HG03159 (cell line): ENCODE results near the gene ZRSR2.

ENCODE experiments used
- ATAC-seq: cut with Tn5 transposase; IDR thresholded peaks from one replicate; pipeline ENCODE4 v1.9.1; 2021; ENCODE audit warnings: mild to moderate bottlenecking, moderate library complexity; ENCODE audit not compliant: unreplicated experiment

The ZRSR2 gene

DNA sequence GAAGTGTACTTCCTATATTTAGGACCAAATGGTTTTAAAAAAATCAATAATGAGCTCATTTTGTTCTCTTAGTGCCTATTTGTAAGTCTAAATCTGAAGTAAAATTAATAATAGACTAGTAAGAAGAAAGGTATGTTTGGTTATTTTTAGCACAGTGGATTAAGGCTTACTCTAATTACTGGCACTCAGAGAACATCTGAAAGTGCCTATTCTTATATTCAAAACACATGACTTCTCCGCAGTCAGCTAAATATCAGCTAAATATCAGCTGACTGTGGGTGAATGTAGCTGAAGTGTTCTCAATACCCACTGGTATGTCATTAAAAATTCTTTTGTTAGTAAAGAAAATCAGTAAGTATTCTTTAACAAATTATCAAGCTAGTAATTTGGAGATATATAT is 58.3 kb downstream of the ZRSR2 start:
- ATAC-seq = no peak

DNA sequence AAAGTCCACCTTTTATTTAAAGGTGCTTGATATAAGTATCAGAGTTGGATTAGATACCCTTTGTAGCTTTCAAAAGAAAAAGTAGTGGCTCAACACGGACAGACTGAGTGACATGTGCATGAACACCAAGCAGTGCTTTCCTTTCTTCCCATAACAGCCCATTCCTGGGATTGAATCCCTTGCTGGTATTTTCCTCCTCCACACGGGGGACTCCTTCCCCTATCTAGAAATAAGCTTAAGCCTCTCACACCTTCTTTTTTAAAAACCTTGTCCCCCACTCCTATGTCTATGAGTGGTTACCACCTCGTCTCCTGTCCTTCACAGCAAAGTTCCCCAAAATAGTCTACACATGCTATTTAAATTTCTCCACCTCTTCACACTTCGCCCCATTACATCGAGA is 59.3 kb downstream of the ZRSR2 start:
- no peak for ATAC-seq

DNA sequence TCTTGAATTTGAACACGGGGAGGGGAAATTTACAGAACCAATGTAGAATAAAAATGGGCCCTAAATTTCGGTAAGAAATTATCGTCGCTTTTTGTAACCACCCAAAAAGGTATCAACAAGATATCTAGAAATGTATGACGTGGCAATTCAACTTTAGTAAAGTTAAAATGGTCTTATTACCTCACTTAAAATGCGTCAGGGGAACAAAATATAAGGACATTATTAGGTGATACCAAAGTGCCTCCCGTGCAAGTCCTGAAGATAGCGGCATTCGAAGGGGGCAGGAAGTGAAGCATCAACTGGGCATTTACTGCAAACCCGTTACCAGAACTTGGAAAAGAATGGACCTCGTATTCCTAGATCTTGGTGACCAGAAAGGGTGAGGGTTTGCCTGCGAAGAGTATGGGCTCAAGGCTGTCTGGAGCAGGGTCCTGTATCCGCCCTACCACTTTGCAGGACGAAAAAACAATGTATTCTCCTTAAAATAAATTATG is 63.3 kb downstream of the ZRSR2 start:
- ATAC-seq = no peak

DNA sequence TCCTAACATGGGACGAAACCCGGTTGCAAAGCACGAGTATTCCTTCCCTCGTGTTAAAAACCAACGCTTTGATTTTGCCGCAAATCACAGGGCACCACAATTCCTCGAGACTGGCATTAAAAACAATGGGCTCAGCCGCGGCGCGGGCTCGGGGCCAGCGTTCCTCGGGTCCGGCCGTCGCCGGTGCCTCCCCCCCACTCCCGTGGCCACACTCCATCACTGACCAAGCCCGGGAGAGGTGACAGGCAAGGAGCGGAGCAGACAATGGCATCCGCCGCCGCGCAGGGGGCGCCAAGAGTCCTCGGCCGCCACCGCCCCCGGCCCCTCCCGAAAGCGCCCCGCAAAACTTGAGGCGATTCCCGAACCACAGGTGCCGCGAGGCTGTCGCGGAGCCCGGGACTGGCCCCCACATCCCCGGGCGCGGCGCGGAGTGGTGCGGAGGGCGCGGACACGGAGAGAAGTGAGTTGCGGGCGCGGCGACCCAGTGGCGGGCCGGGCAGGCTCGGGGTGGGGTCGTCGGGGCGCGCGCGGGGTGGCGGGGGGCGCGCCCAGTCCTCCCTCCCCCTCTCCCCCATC is 63.9 kb downstream of the ZRSR2 start:
- peak; percentile 30 for ATAC-seq

DNA sequence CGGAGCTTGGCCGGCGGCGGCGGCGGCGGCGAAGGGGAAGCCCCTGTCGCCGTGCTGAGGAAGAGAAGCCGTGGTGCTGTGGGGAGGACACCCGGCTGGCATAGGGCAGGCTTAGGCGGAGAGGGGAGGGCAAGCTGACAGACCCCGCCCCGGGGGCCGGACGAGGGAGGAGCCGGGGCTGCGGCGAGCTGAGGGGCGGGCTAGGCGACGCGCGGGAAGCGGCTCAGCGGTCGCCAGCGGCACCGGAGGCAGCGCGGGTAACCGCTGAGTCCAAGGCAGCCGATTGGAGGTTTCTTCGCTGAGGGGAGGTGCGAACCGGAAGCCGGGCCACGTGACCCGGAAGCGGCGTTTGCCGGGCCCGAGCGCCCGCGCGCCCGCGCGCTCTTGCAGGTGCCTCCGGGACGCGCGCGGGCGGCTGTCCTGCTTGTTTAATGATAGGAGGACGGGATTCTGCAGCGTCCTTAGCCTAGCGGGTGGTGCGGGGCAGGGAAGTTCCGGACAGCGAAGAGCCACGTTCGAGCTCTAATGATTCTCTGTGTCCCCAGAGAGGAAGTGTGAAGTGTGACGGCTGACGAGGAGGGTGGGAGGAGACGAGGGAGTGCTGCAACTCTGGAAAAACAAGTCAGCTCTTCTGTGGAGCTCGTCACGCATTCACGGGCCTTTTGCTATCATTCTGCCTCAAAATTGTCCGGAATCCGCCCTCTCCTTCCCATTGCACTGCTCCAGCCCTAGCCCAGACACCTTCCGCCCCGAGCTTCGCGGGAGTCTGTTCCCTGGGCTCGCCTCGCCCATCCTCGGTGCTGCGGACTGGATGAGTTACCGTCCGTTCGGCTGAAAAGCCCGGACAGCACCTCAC is 64.7 kb downstream of the ZRSR2 start, which contains the start of gene AP1S2:
AP1S2 (minus strand) TSS at position 102 of the 856 bp plus-strand sequence. CDS start 2,289 bp downstream, outside the sequence.
- ATAC-seq = peak; percentile 95

DNA sequence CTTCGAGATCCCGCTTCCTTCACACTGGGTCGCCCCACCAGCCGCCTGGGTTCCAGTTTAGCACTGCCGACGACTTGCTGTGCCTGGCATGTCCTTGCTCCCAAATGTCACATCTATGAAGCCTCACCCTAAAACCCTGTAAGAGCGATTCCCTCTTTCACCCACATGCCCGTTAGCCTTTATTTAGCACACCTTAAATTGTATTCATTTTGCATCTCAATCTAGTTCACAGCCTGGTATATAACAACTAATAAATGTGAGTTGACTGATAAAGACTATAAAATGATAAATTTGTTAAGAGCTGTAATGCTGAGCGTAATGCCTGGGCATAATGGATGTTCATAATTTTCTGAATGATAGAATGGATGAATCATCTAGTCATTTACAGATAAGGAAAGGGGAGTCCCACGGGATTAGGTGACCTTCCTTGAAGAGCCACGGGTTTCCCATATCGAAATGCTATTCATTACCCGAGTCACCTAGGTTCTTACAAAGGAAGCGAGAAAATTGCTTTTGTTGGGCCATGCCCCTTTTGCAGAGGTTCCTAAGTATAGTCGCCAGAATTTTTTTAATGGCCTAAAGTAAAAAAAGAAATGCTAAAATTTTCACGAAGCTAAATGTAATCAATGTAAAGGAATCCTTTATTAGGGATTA is 65.4 kb downstream of the ZRSR2 start:
- ATAC-seq = no peak

DNA sequence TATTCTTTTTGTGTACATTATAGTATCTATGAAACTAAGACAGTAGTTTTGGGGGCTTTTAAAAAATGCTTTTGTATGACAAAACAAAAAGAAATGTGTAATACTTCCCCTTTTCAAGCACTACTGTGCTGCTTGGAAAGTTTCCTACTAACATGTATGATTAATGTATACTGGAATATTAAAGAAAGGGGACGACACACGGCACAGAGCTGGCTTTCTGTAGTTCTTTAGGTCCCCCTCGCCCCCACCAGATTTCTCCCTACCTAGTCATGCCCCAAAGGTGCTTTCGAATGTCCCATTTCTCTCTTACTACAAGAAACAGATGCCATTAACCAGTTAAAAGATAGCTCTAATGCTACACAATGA is 65.9 kb downstream of the ZRSR2 start:
- no peak for ATAC-seq

DNA sequence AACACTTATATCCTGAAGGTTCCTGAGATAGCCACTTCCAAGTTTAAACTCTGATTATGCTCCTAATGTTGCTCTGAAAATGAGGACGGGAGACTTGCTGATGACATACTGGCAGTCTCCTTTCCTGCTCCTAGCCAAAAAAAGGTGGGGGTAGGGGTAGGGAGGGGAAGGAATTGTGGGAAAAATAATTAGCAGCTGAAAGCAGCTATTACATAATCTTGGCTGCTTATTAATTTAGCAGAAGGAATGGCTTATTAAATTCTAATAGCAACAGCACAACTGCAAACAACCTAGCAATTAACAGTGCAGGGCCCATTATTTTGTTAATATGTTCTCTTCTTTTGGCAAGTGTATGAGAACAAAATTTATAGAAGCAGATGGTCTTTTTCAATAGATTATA is 66.4 kb downstream of the ZRSR2 start:
- ATAC-seq = no peak

DNA sequence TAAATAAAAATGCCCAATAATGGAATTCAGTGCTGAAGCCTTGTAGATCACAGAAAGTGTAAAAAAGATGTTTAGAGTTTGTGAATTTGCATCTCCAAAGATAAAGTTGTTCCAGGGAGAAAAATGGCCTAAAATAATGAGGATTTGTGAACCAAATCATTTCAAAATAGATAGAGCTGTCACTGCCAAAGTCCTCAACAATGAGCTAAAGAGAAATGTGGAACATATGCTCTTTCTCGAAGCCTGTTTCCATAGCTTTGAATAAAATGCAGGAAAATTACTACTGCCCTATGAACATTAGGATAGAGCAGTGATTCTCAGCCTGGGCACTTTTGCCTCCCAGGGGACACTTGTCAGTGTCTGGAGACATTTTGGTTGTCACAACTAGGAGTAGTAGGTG is 67.8 kb downstream of the ZRSR2 start:
- ATAC-seq = no peak

DNA sequence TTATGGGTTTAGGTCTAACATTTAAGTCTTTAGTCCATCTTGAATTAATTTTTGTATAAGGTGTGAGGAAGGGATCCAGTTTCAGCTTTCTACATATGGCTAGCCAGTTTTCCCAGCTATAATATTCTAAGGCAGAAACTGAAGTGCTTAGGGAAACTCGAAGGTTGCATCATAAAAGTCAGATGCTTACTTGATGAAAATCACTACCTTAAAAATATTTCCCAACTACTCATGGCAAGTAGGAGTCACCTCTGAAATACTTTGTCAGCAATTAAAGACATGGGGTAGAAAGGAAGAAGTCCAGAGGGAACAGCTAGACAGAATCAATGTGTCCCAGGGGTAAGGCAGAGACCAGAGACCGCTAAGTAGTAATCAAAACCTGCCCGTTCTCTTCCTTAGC is 70.6 kb downstream of the ZRSR2 start:
- ATAC-seq = no peak

DNA sequence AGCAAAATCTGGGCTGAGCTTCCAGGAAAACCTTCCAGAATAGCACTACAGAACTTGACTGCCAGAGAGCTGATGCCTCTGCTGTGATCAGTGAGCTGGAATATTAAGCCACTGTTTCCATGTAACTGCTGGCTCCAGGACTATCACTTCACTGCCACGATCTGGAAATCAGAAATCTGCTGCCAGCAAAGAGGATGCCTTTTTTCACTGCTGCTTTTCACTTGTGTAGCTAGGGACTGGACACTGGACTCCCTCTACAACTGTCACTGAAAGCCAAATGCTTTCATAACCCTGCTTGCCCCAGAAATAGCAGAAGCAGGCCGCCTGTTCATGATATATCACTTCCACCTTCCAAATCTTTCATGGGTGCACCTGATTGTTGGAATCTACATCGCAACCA is 73.7 kb downstream of the ZRSR2 start:
- ATAC-seq = no peak

DNA sequence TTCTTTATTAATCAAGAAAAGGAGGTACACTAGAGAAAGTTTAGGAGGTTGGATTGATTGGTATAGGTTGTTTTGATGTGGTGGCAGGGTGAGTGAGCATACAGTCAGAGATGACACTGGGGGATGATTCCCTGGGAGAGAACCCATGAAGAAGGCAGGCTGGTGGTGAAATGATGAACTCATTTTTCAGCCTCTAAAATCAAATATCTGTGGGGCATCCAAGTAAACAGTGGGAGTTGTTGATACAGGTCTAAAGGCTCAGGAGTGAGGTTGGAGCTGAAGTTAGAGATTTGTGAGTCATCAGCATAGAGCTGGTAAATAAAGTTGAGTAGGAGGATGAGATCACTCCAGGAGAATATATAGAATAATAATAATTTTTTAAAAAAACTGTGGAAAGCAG is 74.3 kb downstream of the ZRSR2 start:
- ATAC-seq = no peak

DNA sequence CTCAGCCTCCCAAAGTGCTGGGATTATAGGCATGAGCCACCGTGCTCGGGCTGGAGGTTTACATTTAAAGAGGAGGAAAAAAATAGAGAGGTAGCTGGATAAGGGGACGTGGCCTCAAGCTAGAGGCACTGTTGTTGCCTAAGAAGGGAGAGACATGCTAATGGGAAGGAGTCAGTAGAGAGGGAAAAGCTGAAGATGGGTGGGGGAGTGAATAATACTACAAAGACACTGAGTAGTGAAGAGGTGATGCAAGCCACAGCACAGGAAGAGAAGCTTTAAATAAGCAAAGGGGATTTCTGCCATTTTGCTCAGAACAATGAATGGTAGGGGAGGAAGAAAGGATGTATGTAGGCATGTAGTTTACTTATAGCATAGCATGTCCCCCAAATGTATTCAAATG is 75.9 kb downstream of the ZRSR2 start:
- ATAC-seq = no peak

DNA sequence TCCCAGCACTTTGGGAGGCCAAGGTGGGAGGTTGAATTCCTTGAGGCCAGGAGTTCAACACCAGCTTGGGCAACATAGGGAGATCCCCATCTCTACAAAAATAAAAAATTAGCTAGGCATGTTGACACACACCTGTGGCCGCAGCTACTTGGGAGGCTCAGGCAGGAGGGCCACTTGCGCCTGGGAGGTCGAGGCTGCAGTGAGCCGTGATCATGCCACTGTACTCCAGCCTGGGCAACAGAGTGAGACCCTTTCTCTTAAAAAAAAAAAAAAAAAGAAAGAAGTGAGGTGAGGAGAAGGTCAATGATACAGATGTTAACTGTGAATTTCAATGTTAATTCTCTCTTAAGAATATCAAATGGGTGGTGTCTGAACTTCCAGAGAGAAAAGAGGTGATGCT is 79.4 kb downstream of the ZRSR2 start:
- ATAC-seq = no peak

DNA sequence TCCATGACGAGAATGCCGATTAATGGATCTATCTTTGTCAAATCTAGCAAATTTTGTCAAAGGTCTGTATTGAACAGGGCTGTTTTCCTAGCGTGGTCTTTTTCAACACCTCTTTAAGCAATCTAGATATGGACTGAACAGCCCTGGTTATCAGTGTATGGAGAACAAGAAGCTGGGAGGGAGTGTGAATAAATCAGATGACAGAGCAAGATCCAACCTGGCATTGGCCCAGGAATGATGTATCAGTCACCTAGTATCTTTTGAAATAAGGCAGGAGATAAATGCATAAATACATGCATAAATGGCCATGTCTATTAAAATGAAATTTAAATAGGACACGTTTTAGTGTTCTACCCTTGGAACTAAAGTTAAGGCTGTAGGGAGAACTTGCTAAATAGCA is 80.0 kb downstream of the ZRSR2 start:
- no peak for ATAC-seq
